ENCODE results near the gene VRK2.
"Not testable (repeated sequence)": the region's sequence is repeated elsewhere in the genome, so short reads cannot be mapped to it uniquely, and the experiment has no call there.

Gene VRK2

GRCh38 chr2:58110765-58111164, 64.2 kb downstream of the VRK2 start:
- DNase-seq = no peak

- DNase-seq = not testable (repeated sequence)
These were observed 67.0 kb downstream of the VRK2 start for GRCh38 chr2:58113563-58113962.

- no peak for DNase-seq
These were observed 74.1 kb downstream of the VRK2 start for GRCh38 chr2:58120626-58121229.

GRCh38 chr2:58122040-58122439, 75.4 kb downstream of the VRK2 start:
- DNase-seq = no peak

GRCh38 chr2:58122540-58122939, 75.9 kb downstream of the VRK2 start:
- no peak for DNase-seq

GRCh38 chr2:58127111-58127510, 80.5 kb downstream of the VRK2 start:
- no peak for DNase-seq

- DNase-seq = no peak
These were observed 83.6 kb downstream of the VRK2 start for GRCh38 chr2:58130238-58130637.

- no peak for DNase-seq
These were observed 84.8 kb downstream of the VRK2 start for GRCh38 chr2:58131191-58132011.

GRCh38 chr2:58133395-58133794, 86.8 kb downstream of the VRK2 start:
- no peak for DNase-seq

GRCh38 chr2:58135861-58136260, 89.3 kb downstream of the VRK2 start:
- no peak for DNase-seq

- DNase-seq = no peak
These were observed 90.6 kb downstream of the VRK2 start for GRCh38 chr2:58137221-58137620.

- no peak for DNase-seq
These were observed 91.2 kb downstream of the VRK2 start for GRCh38 chr2:58137856-58138255.

- DNase-seq = no peak
These were observed 91.9 kb downstream of the VRK2 start for GRCh38 chr2:58138396-58139030.

- DNase-seq = no peak
These were observed 94.0 kb downstream of the VRK2 start for GRCh38 chr2:58140508-58141072.

- not testable (repeated sequence) for DNase-seq
These were observed 99.2 kb downstream of the VRK2 start for GRCh38 chr2:58145769-58146168.

- peak in 1 of 2 donors; percentile 3 for DNase-seq
These were observed 100.1 kb downstream of the VRK2 start for GRCh38 chr2:58146707-58147106.

- no peak for DNase-seq
These were observed 108.7 kb downstream of the VRK2 start for GRCh38 chr2:58155160-58155778.

- DNase-seq = no peak
These were observed 110.2 kb downstream of the VRK2 start for GRCh38 chr2:58156780-58157179.

GRCh38 chr2:58157754-58158153, 111.1 kb downstream of the VRK2 start:
- DNase-seq = no peak

GRCh38 chr2:58158481-58158880, 111.9 kb downstream of the VRK2 start:
- DNase-seq = no peak

GRCh38 chr2:58163913-58164312, 117.3 kb downstream of the VRK2 start:
- DNase-seq = no peak

- not testable (repeated sequence) for DNase-seq
These were observed 121.5 kb downstream of the VRK2 start for GRCh38 chr2:58168130-58168529.

GRCh38 chr2:58169845-58170244, 123.2 kb downstream of the VRK2 start:
- not testable (repeated sequence) for DNase-seq
